K562 (cell line): ENCODE data around the gene NUP85. TPM values are rescaled to one million over a fixed set of nuclear protein-coding genes. Genes with fewer than 3 reads are reported as not detected.
A peak's percentile ranks its signal among the peaks of the same experiment; 100 is the strongest.

Source experiments
- ASH1L ChIP-seq: fragments of 450-650 bp; IDR thresholded peaks from 2 replicates; pipeline ENCODE4 v1.6.1; 2018; ENCODE audit warnings: borderline replicate concordance, mild to moderate bottlenecking, low read depth; ENCODE audit not compliant: partially characterized antibody
- CHD7 ChIP-seq: fragments of 200-600 bp; sonication (generic); IDR thresholded peaks from one replicate; pipeline ENCODE4 v1.6.1; 2012; ENCODE audit warnings: mild to moderate bottlenecking, low read depth, low read length, inconsistent platforms
- MEIS2 ChIP-seq: fragments of 450-650 bp; IDR thresholded peaks from 2 replicates; pipeline ENCODE4 v1.6.1; 2014; ENCODE audit warnings: mild to moderate bottlenecking; ENCODE audit not compliant: partially characterized antibody
- MNT ChIP-seq, 2 experiments: fragments of 450-650 bp; conservative IDR thresholded peaks; 2 replicates each; pipeline ENCODE4 v1.6.1; 2017; ENCODE audit warnings: mild to moderate bottlenecking in 2 of 2, moderate library complexity in 2 of 2
- PCBP2 ChIP-seq: fragments of 200-400 bp; formaldehyde crosslinking; IDR thresholded peaks from 2 replicates; pipeline ENCODE4 v1.6.1; 2018; ENCODE audit warnings: low read length, low read depth, mild to moderate bottlenecking, moderate library complexity; ENCODE audit not compliant: poor library complexity, severe bottlenecking
- RBM25 ChIP-seq: fragments of 200-400 bp; formaldehyde crosslinking; IDR thresholded peaks from 2 replicates; pipeline ENCODE4 v1.6.1; 2018; ENCODE audit warnings: low read length, low read depth, moderate library complexity; ENCODE audit not compliant: severe bottlenecking
- SIX5 ChIP-seq, 2 experiments: IDR thresholded peaks; 2 replicates each; pipeline ENCODE4 v1.6.1; 2011; ENCODE audit warnings: low read length in 2 of 2, borderline replicate concordance in 1 of 2, low read depth in 1 of 2, mild to moderate bottlenecking in 1 of 2, moderate library complexity in 1 of 2; ENCODE audit not compliant: insufficient read depth in 1 of 2
- USF1 ChIP-seq: sonication (generic); formaldehyde crosslinking; IDR thresholded peaks from 2 replicates; pipeline ENCODE4 v1.9.0; 2022; ENCODE audit warnings: mild to moderate bottlenecking, missing genetic modification reagents
- ZBTB11 ChIP-seq, 3 experiments: fragments of 200-800 bp in 1 of 3; fragments of 250-450 bp in 1 of 3; fragments of 450-650 bp in 1 of 3; sonication (Bioruptor Pico) in 1 of 3; sonication (Bioruptor generic) in 1 of 3; formaldehyde crosslinking in 1 of 3; IDR thresholded peaks; 2 replicates each; pipeline versions ENCODE4 v1.6.1 to v1.8.0; 2016 to 2022; ENCODE audit warnings: mild to moderate bottlenecking in 2 of 3, missing genetic modification characterization in 2 of 3, missing compliant biosample characterization in 1 of 3, moderate library complexity in 1 of 3
- polyA plus RNA-seq, 8 experiments: library from polyadenylated mRNA; depleted of rRNA in 4 of 8; stranded (reverse) in 5 of 8; unstranded in 3 of 8; fragments of >200 nt; fragmentation: Nextera tagmentation in 2 of 8; fragmentation: Illumina TruSeq in 1 of 8; extraction: Ambion mirVana in 2 of 8; extraction: Trizol in 1 of 8; gene quantifications; 2 replicates each; pipeline versions ENCODE4 v1.2.1 to v1.2.3, GENCODE V29; 2011 to 2014; ENCODE audit warnings: inconsistent platforms in 1 of 8, missing spikeins in 1 of 8
- total RNA-seq, 7 experiments: library from RNA; depleted of rRNA in 6 of 7; stranded (reverse); fragments of >200 nt in 6 of 7; fragmentation: Illumina TruSeq in 2 of 7; extraction: Trizol in 2 of 7; gene quantifications; 2 replicates each; pipeline versions ENCODE4 v1.2.1 to v1.2.3, GENCODE V29; 2011 to 2021; ENCODE audit warnings: low replicate concordance in 1 of 7

Gene NUP85
- total and polyA plus RNA-seq, 9 of the 15 experiments (the other 6 are each of a cell fraction or from before 2014, with no cell fraction given): 50.2 to 177 (median 110) TPM

- TF ChIP-seq MNT (conservative IDR thresholded peaks at IDR 0.05): no peak
- TF ChIP-seq CHD7: no peak
- no peak for TF ChIP-seq SIX5 (IDR thresholded peaks at IDR 0.05; ENCODE audit: borderline replicate concordance in 1 of 2, insufficient read depth in 1 of 2, low read depth in 1 of 2, low read length in 2 of 2)
- no peak for TF ChIP-seq PCBP2
- TF ChIP-seq MEIS2: no peak
- no peak for TF ChIP-seq USF1 (CRISPR knock-in tag)
- no peak for TF ChIP-seq ZBTB11 (CRISPR knock-in tag; IDR thresholded peaks at IDR 0.05)
- TF ChIP-seq RBM25: peak; percentile 34
- no peak for TF ChIP-seq ASH1L
Observed at GRCh38 chr17:75191584-75191983, 13.9 kb upstream of the NUP85 start (continued).
